ENCODE measurements around the gene ATP11A.

DNA sequence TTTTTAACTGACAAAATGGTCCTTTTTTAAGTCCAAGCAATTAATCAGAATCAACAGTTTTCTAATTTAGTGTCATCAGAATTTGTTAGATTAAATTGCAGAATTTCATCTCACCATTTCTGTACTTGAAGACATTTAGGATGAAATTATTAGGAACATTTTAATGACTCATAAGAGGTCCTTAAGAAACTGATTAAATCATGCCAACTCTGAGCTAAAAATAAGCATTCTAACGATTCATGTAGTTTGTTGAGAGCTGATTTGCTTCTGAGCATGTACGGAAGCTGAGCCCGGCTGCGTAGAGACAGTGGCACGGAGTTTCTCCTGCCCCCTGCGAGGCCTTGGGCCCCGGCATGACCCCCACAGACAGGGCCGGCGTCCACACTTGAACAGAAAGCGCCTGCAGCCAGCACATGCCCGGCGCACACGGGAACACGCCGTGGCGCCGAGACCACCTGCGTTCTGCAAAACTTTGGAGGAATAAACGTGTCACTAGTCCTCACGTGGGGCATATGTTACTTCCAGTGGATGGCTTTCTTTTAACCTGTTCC is 189.5 kb downstream of the ATP11A start:
- TF ChIP-seq GATA2 (IDR thresholded peaks at IDR 0.05; ENCODE audit: low read depth, low read length) (no peak), GATA3 (IDR thresholded peaks at IDR 0.05; ENCODE audit: low read depth, low read length) (no peak)
